NCI-H345 (cell line): Measurements from ENCODE around the gene RAF1.
"Not testable (repeated sequence)": the region's sequence is repeated elsewhere in the genome, so short reads cannot be mapped to it uniquely, and the experiment has no call there.

Source experiments
- DNase-seq: peaks from one replicate; lab custom pipeline; 2025; lab: John Stamatoyannopoulos, UW

Gene RAF1

GRCh38 chr3:12638105-12638504 is 25.8 kb downstream of the RAF1 start:
- DNase-seq = no peak

GRCh38 chr3:12633108-12633507 is 30.8 kb downstream of the RAF1 start:
- no peak for DNase-seq

DNA sequence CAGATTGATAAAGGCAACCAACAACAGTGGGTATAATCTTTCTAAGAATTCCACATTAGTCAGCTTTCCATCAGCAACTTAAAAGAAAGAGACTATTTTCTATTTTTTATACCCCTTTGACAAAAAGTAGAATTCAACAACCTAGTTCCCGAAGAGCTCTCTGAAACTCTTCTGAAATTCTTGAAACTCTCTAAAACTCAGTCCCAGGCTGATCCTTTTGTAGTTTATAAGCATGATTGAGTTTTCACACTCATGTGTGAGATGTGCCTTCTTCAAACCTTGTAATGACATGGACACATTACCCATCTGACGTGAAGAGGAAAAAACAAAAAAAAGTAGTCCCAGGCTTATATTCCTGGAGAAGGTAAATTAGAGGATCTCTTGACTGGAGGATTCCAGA is 31.4 kb downstream of the RAF1 start:
- no peak for DNase-seq

GRCh38 chr3:12630843-12631242 is 33.1 kb downstream of the RAF1 start:
- DNase-seq = not testable (repeated sequence)

- DNase-seq = no peak
Observed at GRCh38 chr3:12630292-12630691, 33.6 kb downstream of the RAF1 start.

DNA sequence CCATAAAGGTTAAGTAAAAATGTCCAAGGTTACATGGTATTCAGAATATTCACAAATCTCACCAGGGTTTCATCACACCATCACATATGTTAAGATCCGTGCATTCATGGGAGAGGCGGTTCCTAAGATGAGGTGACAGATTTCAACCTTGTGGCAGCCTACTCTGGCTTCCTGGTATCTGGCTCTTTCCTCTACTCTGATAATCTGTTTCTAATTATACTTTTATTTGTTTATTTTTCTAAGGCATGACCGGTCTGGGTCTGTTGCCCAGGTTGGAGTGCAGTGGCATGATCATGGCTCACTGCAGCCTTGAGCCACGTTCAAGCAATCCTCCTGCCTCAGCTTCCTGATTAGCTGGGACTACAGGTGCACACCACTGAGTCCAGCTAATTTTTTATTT is 34.4 kb downstream of the RAF1 start:
- DNase-seq = peak; percentile 20

DNA sequence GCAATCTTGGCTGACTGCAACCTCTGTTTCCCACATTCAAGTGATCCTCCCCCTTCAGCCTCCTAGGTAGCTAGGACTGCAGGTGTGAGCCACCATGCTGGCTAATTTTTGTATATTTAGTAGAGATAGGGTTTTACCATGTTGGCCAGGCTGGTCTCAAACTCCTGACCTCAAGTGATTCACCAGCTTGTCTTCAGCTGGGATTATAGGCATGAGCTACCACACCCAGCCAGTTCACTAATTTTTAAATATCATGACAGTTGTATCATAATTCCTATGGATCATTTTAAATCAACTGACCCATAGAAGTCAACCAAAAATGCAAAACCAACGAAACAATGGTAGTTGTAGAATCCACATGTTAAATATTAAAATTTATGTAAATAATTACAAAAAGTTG is 35.1 kb downstream of the RAF1 start:
- no peak for DNase-seq

DNA sequence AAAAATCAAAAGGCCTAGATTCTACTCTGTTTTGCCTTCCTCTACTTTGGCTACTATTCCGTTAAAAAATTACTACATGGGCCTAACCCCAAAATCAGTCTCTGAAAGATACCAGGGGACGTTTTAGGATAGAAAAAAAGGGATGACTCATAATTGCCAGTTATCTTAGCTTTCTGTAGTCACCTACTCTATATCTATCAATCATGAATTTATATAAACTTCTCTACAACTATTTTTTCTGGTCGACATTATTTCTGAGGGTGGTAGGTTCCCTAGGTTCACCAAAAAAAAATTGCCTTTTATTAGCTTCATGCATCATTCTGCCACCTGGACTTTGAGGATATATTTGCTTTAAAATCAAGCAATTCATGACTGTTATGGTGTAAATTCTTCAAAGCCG is 36.5 kb downstream of the RAF1 start:
- DNase-seq = no peak

GRCh38 chr3:12624964-12625363 is 39.0 kb downstream of the RAF1 start:
- DNase-seq = not testable (repeated sequence)

DNA sequence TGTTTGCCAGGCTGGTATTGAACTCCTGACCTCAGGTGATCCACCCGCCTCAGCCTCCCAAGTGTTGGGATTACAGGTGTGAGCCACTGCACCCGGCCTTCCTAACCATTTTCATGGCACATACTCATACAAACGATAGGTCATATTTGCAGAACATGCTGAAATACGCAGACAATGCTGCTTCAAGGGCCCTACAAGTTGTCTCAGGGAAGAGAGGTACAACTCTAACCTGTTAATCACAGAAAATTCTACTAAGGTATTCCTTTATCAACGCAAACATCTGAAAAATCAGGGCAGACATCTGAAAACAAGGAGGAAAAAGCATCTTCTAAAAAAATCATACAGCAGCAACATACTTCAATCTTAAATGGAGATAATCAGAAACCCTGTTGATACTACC is 39.9 kb downstream of the RAF1 start:
- no peak for DNase-seq

GRCh38 chr3:12622335-12622734 is 41.6 kb downstream of the RAF1 start:
- no peak for DNase-seq

- DNase-seq = no peak
Observed at GRCh38 chr3:12620729-12621128, 43.2 kb downstream of the RAF1 start.

DNA sequence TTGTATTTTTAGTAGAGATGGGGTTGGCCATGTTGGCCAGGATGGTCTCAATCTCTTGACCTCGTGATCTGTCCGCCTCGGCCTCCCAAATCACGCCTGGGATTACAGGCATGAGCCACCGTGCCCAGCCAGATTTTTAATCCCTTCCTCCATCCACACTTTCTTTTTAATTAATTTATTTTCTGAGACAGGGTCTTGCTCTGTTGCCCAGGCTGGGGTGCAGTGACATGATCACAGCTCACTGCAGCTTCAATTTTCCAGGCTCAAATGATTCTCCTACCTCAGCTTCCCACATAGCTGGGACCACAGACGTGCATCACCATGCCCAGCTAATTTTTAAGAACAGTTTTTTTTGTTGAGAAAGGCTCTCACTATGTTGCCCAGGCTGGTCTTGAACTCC is 43.6 kb downstream of the RAF1 start:
- DNase-seq = no peak

DNA sequence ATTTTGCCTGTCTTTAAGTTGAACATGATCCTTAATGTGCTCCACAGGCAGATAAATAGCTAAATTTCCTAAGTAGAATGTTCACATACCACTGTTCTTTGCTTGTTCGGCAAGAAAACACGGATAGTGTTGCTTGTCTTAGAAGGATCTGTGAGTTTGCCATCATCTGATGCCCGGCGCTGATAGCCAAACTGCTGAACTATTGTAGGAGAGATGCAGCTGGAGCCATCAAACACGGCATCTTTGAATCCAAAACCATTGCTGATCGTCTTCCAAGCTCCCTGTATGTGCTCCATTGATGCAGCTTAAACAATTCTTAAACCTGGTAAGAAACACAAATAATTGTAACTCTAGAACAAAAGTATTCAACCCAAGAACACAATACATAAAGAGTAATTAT is 45.5 kb downstream of the RAF1 start:
- no peak for DNase-seq

DNA sequence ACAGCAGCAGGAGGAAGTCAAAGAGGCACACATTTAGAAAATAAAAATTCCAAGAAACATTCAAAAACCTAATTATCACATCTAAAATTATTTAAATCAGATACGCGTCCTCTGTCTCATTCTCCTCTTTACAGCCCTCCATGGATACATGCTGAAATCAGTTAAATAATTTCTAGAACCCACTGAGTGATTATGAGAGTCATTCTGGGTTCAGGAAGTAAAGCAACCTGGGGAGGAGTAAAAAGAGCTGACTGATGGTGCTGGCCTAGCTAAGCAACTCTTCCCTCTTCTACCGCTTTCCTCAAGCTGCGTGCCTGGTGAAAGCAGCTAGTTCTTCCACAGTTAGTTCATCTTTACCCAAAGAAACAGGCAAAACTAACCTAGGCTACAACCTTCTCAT is 48.7 kb downstream of the RAF1 start:
- no peak for DNase-seq

DNA sequence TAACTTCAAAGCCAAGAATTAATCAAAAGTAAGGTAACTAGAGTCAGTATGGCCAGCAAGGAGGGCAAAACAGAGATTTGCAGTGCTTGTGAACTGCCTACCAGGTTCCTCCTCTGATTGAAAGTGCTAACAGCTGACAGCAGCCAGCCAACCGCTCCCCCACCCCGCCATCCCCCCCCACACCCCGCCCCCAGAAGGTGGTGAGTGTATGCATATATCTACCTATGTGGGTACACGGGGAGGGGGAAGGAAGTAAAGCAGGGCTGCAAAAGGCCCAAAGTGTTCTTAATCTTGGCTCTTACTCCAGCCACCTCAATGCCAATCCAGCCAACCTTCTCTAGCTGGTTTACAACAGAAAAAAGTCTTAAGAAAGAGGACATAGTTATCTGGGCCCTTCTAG is 50.7 kb downstream of the RAF1 start:
- no peak for DNase-seq

DNA sequence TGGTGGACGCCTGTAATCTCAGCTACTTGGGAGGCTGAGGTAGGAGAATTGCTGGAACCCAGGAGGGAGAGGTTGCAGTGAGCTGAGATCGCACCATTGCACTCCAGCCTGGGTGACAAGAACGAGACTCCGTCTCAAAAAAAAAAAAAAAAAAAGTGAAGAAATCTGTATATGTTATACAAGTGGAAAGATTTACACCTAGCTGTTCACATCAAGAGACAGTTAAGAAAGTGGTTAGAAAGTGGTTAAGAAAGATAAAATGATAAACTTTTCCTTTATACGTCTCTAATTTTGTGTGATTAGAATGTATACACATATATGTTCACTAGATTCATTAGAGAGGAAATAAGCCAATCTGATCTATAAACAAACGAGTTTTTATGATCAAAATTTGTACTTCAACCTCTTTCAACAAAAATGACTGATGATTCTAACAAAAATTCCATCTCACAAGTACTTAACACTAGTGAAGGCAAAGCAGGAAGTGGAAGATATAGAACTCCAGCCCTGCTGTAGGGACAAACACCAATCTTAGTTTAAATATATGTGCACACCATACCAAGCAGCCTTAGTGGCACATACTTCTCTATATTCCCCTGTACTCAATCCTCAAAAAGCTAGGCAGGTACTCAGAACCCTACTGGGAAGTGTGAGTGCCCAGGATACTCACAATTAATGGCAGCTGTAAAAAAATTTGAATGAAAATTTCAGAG is 51.2 kb downstream of the RAF1 start:
- DNase-seq = no peak

GRCh38 chr3:12611117-12611516 is 52.8 kb downstream of the RAF1 start:
- no peak for DNase-seq

DNA sequence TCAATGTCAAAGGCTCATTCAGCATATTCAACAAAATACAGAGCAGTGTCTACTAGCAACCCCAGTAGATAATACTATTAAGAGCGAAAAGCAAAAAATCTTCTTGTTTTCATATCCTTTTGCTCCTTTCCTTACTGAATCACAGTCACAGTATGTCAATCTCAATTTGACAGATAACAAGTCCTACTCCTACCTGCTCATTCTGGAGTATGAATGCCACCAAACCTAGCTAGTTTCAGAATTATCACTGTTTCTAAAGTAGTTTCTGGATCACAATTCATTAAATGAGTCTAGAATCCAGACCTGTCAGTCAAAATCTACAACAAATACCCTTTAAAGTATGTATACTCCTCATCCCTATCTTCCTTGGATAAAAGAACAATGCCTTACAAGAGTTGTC is 55.5 kb downstream of the RAF1 start:
- no peak for DNase-seq

DNA sequence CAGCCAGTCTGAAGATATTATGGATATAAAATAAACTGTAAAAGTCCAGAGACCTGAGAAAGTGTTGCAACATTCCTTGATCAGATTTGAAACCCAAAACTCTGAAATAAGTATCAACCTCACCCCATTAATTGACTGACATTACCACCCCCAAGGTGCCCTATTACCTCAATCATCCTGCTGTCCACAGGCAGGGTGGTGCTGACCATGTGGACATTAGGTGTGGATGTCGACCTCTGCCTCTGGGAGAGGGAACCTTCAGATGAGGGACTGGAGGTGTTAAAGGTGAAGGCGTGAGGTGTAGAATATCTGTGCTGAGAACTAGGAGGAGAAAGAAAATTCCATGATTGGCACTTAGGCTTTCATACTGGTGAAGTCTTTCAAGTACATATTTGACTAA is 59.9 kb downstream of the RAF1 start:
- DNase-seq = no peak

GRCh38 chr3:12601072-12601471 is 62.8 kb downstream of the RAF1 start:
- no peak for DNase-seq

- no peak for DNase-seq
Observed at GRCh38 chr3:12598890-12599289, 65.0 kb downstream of the RAF1 start.

- no peak for DNase-seq
Observed at GRCh38 chr3:12593473-12593872, 70.4 kb downstream of the RAF1 start.

- no peak for DNase-seq
Observed at GRCh38 chr3:12591997-12592715, 71.8 kb downstream of the RAF1 start.
